NCI-H526 (cell line): Measurements from ENCODE around the gene CDH12.
A peak's percentile ranks its signal among the peaks of the same experiment; 100 is the strongest.
"Not testable (repeated sequence)": the region's sequence is repeated elsewhere in the genome, so short reads cannot be mapped to it uniquely, and the experiment has no call there.

Experiments
- DNase-seq, 2 experiments: peaks; one replicate each; lab custom pipeline; 2025; lab: John Stamatoyannopoulos, UW

Gene CDH12

DNA sequence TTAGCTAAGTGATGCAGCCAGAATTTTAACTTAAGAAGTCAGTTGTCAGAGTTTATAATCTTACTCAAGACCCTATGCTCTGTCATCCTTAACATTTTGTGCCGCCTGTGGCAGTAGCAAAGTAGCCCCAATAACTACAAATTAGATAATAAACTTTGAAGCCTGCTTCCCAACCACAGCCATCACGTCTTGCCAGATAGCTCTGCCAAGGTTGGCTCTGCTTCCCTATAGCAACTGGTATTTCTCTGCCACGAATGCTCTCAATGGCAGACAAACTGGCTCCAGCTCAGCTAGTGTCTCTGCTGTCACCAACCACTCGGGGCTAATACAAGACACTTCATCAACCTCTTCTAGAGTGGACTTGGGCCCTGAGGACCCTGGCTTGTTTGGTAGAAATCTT is 576.1 kb downstream of the CDH12 start:
- no peak for DNase-seq

DNA sequence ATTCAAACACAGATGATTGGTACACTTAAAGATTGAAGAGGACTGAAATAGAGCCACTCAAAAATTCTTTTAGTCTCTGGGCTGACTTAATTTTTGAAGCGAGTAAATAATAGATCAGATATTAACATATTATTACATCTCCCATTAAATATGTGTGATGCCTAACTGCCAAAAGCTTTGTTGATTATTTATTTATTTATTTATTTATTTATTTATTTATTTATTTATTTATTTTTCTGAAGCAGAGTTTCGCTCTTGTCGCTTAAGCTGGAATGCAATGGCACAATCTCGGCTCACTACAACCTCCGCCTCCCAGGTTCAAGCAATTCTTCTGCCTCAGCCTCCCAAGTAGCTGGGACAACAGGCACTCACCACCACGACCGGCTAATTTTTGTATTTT is 587.3 kb downstream of the CDH12 start:
- not testable (repeated sequence) for DNase-seq

DNA sequence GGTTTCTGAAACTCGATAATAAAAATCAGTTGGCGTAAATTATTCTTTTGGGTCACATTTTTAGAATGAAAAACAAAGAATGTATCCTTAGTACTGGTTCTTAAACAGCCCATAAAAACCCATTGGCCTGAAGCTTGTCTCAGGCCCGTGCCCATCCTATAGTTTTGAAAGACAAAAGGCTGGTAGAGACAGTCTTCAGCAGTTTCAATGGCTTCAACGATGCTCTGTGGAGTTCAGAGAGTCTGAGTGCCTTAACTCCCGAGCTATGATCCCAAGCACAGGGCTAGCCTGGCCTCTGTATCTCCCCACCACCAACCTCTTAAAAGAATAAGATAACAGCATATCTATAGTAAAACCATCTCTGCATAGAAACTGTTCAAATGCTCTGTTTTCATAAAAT is 595.0 kb downstream of the CDH12 start:
- DNase-seq: no peak

DNA sequence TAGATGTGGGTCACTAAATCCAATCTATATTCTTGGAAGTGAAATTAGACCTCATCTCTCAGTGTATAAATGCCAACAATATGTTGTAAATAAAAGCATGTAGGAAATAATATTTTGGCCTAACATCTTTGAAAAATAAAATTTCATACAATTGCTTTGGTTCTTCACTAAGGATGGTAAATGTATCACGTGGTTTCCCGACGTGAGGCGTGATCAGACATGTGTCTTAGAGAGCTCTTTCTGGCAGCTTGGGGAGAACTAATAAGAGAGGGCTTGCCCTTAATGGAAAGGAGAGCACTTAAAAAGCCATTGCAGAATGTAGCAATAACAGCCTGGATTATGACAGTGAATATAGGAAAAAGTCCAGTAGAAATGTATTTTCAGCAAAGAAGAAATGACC is 602.6 kb downstream of the CDH12 start:
- no peak for DNase-seq

GRCh38 chr5:22249209-22249729 is 603.9 kb downstream of the CDH12 start:
- DNase-seq: no peak

DNA sequence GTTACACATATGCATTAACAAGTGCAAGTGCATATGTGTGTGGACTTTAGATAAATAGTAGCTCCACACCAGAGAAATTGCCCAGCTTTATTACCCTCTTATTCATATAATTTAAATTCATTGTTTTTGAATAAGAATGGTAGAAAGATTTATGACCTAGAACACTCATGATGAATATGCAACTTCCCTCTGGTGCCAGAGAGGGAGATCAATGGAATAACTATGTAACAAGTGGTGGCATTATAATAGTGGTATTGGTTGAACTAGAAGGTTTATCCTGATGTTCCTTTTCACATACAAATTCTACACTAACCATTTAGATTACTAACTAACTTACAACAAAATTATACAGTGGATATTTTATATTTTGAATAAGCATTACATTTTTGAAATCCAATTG is 607.4 kb downstream of the CDH12 start:
- DNase-seq: peak; percentile 18 to 19

DNA sequence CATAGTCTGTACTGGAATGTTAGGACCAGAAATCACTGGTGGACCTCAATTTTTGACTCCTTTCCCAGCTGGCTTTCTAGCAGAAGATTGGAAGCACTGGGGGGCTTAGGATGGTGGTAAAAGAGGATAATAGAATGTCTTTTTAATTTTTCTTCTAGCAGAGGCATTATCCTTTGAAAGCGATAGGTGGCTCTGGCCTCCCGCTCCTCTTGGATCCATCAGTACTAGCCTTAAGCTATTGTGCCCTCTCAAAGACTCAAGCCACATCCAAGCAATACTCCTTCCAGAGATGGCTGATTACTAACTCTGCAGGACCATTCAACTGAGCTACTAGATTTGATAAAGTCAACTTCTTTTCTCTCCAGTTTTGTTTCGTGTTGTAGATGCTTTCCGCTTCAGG is 610.6 kb downstream of the CDH12 start:
- DNase-seq: no peak

DNA sequence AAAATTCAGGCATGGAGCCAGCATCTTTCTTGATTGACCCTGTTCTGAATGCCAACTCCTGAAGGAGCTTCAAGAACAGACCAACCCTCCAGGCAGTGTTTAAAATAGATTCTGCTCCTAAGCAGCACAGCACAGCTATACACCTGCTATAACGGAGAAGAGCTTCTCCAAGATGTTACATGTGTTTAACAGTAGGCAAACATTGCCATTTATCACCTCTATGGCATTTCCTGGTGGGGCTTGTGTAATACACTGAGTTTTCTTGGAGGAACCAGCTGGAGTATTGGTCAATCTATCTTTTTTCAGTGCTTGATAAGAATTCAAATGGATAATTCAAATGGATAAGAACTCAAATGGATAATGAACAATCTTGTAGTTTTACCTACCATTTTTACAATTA is 615.1 kb downstream of the CDH12 start:
- no peak for DNase-seq

DNA sequence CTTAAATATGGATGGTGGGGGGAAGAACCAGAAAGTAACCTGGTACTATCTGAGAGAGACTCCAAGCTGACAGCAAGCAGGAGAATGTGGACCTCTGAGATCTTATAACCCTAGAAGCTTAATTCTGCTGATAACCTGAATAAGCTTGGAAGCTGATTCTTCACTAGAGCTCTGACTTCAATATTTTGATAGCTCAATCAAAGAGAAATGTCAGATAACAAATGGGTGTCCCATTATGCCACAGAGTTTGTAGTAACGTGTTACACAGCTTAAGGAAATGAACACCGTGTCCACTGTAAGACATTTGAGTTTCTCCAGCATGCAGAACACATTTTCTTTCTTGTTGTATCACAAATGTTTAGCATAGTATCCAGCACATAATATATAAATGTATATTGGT is 626.7 kb downstream of the CDH12 start:
- DNase-seq: no peak

DNA sequence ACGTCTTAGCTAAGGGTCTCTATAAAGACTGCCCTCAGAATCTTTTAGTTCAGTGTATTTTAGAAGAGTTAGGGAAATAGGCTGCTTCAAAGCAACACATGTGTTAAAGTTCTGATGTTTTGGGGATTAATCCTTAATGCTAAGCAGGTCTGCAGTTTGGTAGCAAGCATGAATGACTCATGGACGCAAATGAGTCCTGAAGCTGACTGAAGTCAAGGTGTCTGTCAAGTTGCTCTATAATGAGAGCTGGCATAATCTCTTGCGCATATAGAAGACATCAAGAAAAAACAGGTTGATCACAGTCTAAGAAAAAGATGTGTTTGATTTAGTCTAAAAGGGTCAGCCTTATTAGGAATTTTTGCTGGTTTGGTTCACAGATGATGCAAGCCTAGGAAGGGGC is 630.1 kb downstream of the CDH12 start:
- no peak for DNase-seq

- peak; percentile 55 to 77 for DNase-seq
These were observed 639.2 kb downstream of the CDH12 start for GRCh38 chr5:22213703-22214495.

DNA sequence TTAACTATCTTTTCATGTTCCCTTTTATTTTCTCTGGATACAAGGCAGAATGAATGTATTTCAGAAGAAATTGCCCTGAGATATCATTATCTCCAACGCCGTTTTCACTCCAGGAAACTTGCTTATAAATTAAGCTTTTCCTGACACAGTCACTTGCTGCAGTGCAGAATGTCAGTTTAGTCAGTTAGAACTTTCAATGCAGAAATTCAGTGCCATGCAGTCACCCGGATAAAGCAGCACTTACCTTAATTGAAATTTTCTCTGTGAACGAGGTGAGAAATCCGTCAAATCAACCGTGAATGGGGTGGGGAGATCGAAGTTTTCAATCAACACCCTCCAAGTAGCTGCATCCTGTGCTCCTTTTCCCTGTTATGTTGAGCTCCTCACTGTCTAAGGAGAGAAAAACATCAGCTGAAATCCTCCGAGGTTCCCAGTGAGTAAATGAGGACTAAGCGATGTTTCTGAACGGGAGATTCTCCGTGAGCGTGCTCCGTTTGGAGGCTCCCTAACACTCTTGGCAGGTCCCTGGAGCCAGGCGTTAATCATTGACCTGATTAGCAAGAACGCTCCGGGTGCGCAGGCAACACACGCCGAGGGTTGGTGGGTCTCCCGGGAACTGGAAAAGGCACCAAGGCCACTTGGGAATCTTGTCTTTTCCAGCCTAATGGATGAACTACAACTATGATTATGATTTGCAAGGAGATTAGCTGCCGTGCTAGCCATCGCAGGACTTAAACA is 640.7 kb downstream of the CDH12 start:
- DNase-seq: not testable (repeated sequence)

GRCh38 chr5:22208463-22208862 is 644.7 kb downstream of the CDH12 start:
- not testable (repeated sequence) for DNase-seq

- DNase-seq: not testable (repeated sequence)
These were observed 664.5 kb downstream of the CDH12 start for GRCh38 chr5:22188651-22189050.

DNA sequence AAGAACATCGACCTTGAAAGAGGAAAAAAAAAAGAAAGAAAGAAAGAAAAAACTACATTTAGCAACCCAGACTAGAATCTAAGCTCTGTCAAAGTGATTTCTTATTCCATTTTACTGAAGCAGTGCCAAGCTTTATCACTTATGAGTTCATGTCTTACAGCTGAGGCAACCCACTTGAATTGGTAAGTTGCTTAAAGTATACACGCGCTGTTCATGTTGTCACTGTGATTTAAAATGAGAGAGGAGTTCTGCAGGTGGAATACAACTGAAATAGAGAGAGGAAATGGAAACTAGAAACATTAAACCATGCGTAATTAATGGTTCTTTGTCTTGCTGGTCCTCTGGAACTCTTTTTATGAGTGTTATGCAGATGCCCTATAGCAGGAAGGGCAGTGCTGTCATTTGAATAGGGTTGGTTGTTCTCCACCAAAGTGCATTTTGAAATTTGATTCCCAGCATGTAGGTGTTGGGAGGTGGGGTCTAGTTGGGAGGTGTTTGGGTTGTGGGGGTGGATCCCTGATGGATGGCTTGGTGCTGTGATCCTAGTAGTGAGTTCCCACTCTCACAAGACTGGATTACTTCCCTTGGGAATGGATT is 665.4 kb downstream of the CDH12 start:
- DNase-seq: peak; percentile 58 to 59

- DNase-seq: peak; percentile 22 to 35
These were observed 683.9 kb downstream of the CDH12 start for GRCh38 chr5:22169226-22169625.

DNA sequence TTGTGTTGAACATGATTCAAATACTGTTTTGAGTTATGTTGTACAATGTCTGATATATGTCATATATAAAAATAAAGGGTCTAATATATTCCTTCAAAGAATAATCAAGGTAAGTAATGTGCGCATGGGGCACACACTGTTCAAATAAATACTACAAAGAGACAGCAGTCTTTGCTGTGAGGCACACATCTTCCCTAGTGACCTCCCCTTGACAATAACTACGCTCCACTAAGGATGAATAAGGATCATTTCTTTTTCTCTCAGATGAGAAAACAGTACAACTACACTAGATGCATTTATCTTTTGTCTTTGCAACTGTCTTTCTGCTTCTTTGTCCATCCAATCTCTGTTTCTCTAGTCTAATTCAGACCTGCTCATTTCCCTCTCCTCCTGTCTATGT is 684.4 kb downstream of the CDH12 start:
- DNase-seq: not testable (repeated sequence)

DNA sequence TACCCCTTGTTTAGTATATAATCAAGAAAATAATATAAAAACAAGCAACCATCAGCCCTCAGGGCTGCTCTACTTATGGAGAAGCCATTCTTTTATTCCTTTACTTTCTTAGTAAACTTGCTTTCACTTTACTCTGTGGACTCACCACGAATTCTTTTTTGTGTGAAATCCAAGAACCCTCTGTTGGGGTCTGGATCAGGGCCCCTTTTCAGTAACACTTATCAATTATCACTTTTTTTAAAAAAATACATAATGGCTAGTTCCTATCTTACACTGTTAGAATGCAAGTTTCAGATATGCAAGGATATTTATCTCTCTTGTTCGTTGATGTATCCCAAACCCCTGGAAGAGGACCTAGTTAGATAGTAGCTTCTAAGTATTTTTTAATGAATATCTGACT is 687.2 kb downstream of the CDH12 start:
- not testable (repeated sequence) for DNase-seq

DNA sequence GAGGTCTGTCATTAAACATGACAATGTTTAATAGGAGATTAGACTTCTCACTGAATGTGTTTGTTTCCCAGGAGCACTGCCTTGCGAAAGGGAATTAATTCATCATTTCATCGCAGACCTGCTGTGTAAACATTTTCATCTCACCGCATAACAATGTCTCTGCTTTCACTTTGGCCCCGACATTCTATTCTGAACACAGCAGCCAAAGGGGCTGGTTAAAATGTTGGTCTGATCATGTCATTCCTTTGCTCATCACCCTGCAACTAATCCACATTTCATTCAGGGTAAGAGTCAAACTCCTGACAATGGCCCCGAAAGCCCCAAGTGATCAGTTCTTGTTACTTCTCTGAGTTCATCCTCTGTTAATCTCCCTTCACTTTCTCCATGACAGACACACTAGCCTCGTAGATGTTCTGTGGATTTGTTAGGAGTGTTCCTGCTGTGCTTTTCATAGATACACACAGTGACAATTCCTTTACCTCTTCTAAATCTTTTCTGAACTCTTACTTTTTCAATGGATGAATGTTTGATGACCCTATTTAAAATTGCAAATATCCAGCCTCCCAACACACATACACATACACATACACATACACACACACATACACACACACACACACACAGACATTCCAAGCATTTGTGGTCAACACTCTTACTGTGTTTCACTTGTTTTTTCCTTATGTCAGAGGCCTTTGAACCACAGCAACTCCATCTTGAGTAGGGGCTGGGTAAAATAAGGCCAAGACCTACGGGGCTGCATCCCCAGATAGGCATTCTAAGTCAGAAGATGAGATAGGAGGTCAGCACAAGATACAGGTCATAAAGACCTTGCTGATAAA is 688.0 kb downstream of the CDH12 start:
- DNase-seq: not testable (repeated sequence)

DNA sequence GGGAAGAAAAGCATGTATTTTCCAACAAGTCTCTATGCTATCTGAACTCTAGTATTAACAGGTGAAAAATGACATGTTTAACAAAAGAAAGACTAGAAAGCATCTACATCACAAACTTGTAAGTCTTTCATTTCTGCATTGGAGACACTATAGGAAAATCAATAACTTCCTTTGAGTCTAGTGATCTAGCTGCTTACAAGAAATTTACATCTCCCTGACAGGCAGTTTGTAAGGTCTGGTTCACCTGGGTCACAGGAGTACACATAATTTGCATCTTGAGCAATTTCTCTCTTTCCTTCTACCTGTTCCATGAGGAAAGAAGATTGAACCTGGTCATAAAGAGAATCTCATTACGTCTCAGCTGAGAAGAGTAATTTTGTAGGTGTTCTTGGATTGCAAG is 696.2 kb downstream of the CDH12 start:
- not testable (repeated sequence) for DNase-seq

DNA sequence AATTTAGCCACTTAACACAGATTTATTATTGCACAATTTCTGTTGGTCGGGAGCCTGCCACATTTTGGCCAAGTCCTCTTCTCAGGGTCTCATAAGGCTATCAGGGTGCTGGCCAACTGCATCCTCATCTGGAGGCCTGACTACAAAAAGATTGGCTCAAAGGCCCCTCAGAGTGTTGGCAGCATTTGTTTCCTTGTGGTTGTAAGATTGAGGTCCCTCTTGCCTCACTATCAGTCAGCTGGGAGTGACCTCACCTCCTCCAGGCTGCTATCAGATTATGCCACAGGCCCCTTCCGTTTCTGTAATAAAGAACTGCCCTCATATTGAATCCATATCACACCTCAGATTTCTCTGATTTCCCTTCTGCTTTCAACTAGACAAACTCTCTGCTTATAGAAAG is 698.4 kb downstream of the CDH12 start:
- DNase-seq: not testable (repeated sequence)

GRCh38 chr5:22151801-22152200 is 701.3 kb downstream of the CDH12 start:
- DNase-seq: not testable (repeated sequence)
